SU-DHL-6 (cell line): ENCODE data around the gene AGTRAP.

Source experiments
- H2AFZ ChIP-seq: fragments of 200-600 bp; sonication (generic); 2 replicates; pipeline ENCODE4 v1.6.1; 2014; ENCODE audit warnings: low read depth, mild to moderate bottlenecking, moderate library complexity, mixed read lengths, antibody characterized with exemption, low read length; ENCODE audit not compliant: severe bottlenecking
- H3F3A ChIP-seq: fragments of 200-600 bp; shearing (Covaris generic); 2 replicates; pipeline ENCODE4 v1.6.0; 2016; ENCODE audit warnings: antibody characterized with exemption, mild to moderate bottlenecking; ENCODE audit not compliant: insufficient read depth
- H3K27ac ChIP-seq: fragments of 200-600 bp; sonication (generic); 2 replicates; pipeline ENCODE4 v1.5.1; 2016; ENCODE audit warnings: low read depth, mild to moderate bottlenecking, low read length, moderate library complexity, mixed read lengths
- H3K27me3 ChIP-seq: fragments of 200-600 bp; sonication (generic), shearing (Covaris generic); 2 replicates; pipeline ENCODE4 v1.6.0; 2014; ENCODE audit warnings: mild to moderate bottlenecking, low read length
- H3K36me3 ChIP-seq: fragments of 200-600 bp; sonication (generic); 2 replicates; pipeline ENCODE4 v1.6.1; 2014; ENCODE audit warnings: mild to moderate bottlenecking, low read length, mixed read lengths
- H3K4me2 ChIP-seq: fragments of 300-600, 200-600 bp; shearing (Covaris generic), sonication (generic); 2 replicates; pipeline ENCODE4 v1.6.0; 2014; ENCODE audit warnings: low read length, low read depth, mild to moderate bottlenecking; ENCODE audit not compliant: poor library complexity, severe bottlenecking
- H3K4me3 ChIP-seq: fragments of 200-600 bp; sonication (generic); 2 replicates; pipeline ENCODE4 v1.5.1; 2014; ENCODE audit warnings: antibody characterized with exemption, low read length, mild to moderate bottlenecking, mixed read lengths; ENCODE audit not compliant: insufficient read depth, poor library complexity, severe bottlenecking
- H3K79me2 ChIP-seq: fragments of 200-600 bp; sonication (generic); 2 replicates; pipeline ENCODE4 v1.6.1; 2014; ENCODE audit warnings: mild to moderate bottlenecking, low read length, moderate library complexity; ENCODE audit not compliant: insufficient read depth
- H3K9ac ChIP-seq: fragments of 200-600 bp; sonication (generic); 2 replicates; pipeline ENCODE4 v1.7.0; 2014; ENCODE audit warnings: mild to moderate bottlenecking, low read length
- H3K9me2 ChIP-seq: fragments of 200-600 bp; sonication (generic); replicated peaks from 2 replicates; pipeline ENCODE4 v1.6.1; 2014; ENCODE audit warnings: low read length; ENCODE audit not compliant: insufficient read depth
- H3K9me3 ChIP-seq: fragments of 200-600 bp; sonication (generic); 2 replicates; pipeline ENCODE4 v1.6.1; 2014; ENCODE audit warnings: low read length, mixed read lengths; ENCODE audit not compliant: insufficient read depth
- H4K20me1 ChIP-seq: fragments of 200-600 bp; sonication (generic); 2 replicates; pipeline ENCODE4 v1.6.1; 2014; ENCODE audit warnings: low read depth, mild to moderate bottlenecking, antibody characterized with exemption, low read length, moderate library complexity, mixed read lengths
- EZH2phosphoT487 ChIP-seq: fragments of 200-600 bp; sonication (generic), shearing (Covaris generic); conservative IDR thresholded peaks from 2 replicates; pipeline ENCODE4 v1.6.1; 2018; ENCODE audit warnings: mild to moderate bottlenecking, antibody characterized with exemption, low read length, moderate library complexity, mixed read lengths
- TF ChIP-seq, protein P1 (sequence below): fragments of 200-600 bp; sonication (generic); IDR thresholded peaks from one replicate; pipeline ENCODE4 v1.5.1; 2017; ENCODE audit warnings: antibody characterized with exemption, mild to moderate bottlenecking, low read length, moderate library complexity; ENCODE audit not compliant: insufficient read depth, poor library complexity, severe bottlenecking

Gene AGTRAP

DNA sequence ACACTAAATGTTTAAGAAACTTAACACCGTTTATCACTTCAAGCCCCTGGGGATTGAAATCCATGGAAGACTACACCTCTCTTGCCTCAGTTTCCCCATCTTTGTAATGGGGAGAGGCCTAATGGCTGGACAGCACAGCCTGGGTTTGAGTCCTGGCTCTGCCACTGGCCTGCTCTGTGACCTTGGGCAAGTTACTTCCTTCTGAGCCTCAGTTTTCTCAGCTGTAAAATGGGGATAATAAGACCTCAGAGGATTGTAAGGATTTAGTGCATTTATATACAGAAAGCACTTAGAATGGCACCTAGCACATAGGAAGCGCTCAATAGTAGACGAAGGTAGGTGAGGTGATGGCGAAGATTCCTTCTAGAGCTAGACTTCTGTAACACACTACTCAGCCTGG, 5.5 kb downstream of the AGTRAP start:
- no peaks in the 10 kb centered on the region for H4K20me1 ChIP-seq

DNA sequence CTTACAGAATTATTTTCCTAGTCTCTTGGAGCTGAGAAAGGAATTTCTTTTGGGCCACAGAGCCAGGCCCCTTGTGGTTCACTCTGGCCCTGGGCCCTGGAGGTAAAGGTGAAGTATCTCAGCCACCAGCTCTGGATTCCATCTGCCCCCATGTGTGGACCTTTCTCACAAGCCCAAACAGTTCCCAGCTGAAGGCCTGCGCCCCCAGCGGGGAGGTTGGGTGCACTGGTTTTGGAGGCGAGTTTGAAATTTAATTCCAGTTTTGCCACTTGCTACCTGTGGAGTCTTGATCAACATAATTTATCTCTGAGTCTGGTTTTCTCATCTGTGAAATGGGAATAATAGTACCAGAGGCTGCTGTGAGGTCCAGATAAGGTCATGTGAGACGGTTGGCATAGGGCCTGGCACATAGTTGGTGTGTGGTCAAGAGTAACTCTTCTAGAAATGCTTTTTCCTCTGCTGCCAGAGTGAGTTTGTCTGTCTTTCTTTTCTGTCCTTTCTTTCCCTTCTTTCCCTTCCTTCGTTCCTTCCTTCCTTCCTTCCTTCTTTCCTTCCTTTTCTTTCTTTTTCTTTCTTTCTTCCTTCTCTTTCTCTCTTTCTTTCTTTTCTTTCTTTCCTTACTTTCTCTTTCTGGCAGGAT, 6.1 kb downstream of the AGTRAP start:
- Histone ChIP-seq H3K9ac (no peak overlapping the region), H3K9me3 (no peaks in the 10 kb centered on the region), H3F3A (no peaks in the 10 kb centered on the region), H3K79me2 (no peaks in the 10 kb centered on the region), H3K9me2 (no peaks in the 10 kb centered on the region), H3K27me3 (no peaks in the 10 kb centered on the region), H3K27ac (no peak overlapping the region), H4K20me1 (no peaks in the 10 kb centered on the region), H3K4me3 (no peak overlapping the region), H2AFZ (no peak overlapping the region), H3K4me2 (no peak overlapping the region), H3K36me3 (no peaks in the 10 kb centered on the region)
- no peak for TF ChIP-seq EZH2phosphoT487
- TF ChIP-seq, protein P1, sequence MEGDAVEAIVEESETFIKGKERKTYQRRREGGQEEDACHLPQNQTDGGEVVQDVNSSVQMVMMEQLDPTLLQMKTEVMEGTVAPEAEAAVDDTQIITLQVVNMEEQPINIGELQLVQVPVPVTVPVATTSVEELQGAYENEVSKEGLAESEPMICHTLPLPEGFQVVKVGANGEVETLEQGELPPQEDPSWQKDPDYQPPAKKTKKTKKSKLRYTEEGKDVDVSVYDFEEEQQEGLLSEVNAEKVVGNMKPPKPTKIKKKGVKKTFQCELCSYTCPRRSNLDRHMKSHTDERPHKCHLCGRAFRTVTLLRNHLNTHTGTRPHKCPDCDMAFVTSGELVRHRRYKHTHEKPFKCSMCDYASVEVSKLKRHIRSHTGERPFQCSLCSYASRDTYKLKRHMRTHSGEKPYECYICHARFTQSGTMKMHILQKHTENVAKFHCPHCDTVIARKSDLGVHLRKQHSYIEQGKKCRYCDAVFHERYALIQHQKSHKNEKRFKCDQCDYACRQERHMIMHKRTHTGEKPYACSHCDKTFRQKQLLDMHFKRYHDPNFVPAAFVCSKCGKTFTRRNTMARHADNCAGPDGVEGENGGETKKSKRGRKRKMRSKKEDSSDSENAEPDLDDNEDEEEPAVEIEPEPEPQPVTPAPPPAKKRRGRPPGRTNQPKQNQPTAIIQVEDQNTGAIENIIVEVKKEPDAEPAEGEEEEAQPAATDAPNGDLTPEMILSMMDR: peak; percentile 34

More for the DNA sequence above, 5.5 kb downstream of the AGTRAP start:
- Histone ChIP-seq H3K4me3 (no peak overlapping the region), H3K79me2 (no peaks in the 10 kb centered on the region), H3F3A (no peaks in the 10 kb centered on the region), H3K4me2 (no peak overlapping the region), H3K36me3 (no peaks in the 10 kb centered on the region), H2AFZ (no peak overlapping the region), H3K9ac (no peak overlapping the region), H3K27ac (no peak overlapping the region), H3K9me2 (no peaks in the 10 kb centered on the region), H3K27me3 (no peaks in the 10 kb centered on the region), H3K9me3 (no peaks in the 10 kb centered on the region)
- TF ChIP-seq, protein P1: no peak
- no peak for TF ChIP-seq EZH2phosphoT487

DNA sequence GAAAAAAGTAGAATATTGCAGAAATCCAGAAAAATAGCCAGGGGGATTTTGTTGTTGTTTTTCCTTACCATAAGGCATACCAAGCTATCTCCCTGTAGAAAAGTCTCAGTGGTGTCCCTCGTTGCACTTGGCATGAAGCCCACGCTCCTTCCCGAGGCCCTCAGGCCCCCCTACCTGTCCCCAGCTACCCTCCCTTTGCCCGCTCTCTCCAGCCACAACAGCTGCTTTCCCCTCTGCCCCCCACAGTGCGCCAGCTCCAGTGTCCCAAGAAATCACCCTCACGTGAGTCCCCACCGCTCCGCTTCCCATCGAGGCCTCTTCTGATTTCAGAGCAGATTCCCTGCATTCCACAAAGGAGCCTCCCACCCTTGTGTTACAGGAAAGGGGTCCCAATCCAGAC, 8.4 kb downstream of the AGTRAP start:
- Histone ChIP-seq H3K79me2 (no peaks in the 10 kb centered on the region), H3K9me2 (no peaks in the 10 kb centered on the region), H3F3A (no peaks in the 10 kb centered on the region), H3K27ac (no peak overlapping the region), H3K9ac (no peak overlapping the region), H4K20me1 (no peaks in the 10 kb centered on the region), H3K4me2 (no peak overlapping the region), H2AFZ (no peak overlapping the region), H3K27me3 (no peaks in the 10 kb centered on the region), H3K36me3 (no peaks in the 10 kb centered on the region), H3K9me3 (no peaks in the 10 kb centered on the region), H3K4me3 (no peak overlapping the region)
- TF ChIP-seq EZH2phosphoT487: no peak
- TF ChIP-seq, protein P1: no peak
